ENCODE data around the gene TMEM108.

DNA sequence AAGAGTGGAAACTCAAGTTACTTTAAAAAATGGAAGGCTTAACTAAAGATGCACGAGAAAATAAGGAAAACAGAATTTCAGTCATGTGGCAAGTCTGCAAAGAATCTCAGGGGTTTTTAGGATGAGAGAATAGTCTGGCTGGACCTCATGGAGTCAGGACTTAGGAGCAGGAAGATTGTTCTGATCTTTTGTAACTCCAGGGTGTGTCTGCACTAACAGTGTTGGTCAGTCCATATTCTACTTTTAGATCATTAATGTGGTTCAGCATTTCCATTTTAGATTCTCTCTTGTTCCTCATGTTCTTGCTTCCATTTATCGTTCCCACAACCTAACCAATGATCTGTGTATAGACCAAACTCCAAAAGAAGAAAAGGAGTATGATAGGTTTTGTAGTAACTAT, 15.3 kb downstream of the TMEM108 start:
- TF ChIP-seq GABPA (IDR thresholded peaks at IDR 0.05; ENCODE audit: low read depth) (no peak), TCF12 (IDR thresholded peaks at IDR 0.05) (no peak), YY1 (IDR thresholded peaks at IDR 0.05; ENCODE audit: low read depth) (no peak)

All from SK-N-SH (cell line).